GM18511 (cell line): ENCODE measurements around the gene CPPED1.

ENCODE experiments used
- ATAC-seq: cut with Tn5 transposase; IDR thresholded peaks from one replicate; pipeline ENCODE4 v1.9.1; 2021; ENCODE audit warnings: mild to moderate bottlenecking, moderate library complexity; ENCODE audit not compliant: unreplicated experiment

Gene CPPED1

DNA sequence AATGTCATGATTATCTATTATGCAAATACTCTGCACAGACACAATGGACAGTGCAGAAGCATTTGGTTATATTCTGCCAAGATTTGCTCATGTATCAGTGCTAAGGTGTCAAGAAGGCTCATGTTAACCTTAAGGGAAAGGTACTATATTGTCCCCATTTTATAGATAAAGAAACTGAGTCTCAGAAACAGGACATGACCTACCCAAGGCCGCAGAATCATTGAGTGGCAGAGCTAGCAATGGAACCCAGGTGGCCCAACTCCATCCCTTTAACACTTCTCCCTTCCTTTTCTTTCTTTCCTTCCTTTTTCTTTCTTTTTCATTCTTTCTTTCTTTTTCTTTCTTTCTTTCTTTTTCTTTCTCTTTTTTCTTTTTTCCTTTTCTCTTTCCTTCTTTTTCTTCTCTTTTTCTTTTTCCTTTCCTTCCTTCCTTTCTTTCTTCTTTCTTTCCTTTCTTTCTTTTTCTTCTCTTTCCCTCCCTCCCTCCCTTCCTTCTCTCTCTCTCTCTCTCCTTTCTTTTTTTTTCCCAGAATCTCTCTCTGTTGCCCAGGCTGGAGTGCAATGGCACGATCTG, 149.8 kb downstream of the CPPED1 start:
- ATAC-seq = no peak

DNA sequence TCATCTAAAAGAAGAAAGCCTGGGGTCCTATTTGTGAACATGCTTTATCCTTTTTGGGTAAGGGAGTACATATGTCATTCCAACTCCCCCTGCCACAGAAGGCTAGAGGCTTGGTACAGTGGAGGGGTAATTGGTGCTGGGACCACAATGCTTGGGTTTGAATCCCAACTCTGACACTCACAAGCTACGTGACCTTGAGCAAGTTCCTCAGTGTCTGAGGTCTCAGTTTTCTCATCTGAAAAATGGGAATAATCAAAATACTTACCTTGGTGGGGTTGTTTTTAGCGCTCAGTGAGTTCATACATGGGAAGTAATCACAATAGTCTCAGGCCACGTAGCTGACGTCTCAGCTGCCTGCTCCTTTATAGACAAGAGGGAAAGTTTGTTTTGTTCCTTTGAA, 150.8 kb downstream of the CPPED1 start:
- ATAC-seq = no peak

DNA sequence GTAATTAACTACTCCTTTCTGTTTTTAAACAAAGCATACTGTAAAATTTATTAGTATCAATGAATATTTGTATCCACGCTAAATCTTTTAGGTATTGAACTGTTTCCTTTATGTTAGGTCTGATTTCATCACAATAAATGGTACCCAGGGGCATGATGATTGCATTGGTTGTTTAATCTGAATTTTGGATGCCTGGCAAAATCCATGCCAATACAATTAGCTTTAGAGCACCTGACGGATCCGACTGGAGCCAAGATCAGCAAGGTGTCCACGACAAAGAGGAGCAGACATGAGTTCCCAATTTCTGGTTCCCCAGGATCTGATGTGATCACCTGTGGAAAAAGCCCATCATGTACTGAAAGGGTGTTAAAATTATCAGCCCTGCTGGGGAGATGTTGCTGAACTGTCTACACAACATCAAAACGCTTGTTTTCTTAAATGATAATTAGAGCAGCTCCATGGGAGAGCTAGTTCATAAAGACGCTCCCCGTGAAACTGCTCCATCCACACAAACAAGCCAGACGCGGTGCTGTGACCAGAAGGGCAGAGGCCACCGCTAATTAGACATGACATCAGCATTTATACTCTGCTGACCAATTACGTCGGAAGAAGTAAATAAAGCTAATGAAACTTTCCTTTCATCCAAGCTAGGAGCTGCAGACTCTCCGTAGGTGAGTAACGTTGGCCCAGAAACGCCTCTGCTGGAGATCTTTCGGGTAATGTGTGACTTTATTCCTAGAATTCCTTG, 151.7 kb downstream of the CPPED1 start:
- ATAC-seq = no peak

DNA sequence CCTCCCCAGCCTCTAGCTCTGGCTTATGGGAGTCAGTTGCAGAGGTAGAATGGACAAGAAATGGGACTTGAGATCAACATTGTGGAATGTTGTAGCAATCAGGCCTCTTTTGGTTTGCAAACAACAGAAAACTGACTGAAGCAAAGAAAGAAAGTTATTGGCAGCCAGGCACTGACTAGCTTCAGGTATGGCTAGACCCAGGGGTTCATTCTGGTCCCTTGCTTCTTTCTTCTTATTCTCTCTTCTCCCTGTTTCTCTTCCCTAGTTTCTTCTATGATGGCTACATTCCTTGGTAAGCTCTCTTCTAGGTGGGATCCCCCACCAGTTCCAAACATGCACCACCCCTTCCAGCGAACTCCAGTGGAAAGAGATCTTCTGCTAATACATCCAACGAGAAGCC, 154.3 kb downstream of the CPPED1 start:
- ATAC-seq = no peak

DNA sequence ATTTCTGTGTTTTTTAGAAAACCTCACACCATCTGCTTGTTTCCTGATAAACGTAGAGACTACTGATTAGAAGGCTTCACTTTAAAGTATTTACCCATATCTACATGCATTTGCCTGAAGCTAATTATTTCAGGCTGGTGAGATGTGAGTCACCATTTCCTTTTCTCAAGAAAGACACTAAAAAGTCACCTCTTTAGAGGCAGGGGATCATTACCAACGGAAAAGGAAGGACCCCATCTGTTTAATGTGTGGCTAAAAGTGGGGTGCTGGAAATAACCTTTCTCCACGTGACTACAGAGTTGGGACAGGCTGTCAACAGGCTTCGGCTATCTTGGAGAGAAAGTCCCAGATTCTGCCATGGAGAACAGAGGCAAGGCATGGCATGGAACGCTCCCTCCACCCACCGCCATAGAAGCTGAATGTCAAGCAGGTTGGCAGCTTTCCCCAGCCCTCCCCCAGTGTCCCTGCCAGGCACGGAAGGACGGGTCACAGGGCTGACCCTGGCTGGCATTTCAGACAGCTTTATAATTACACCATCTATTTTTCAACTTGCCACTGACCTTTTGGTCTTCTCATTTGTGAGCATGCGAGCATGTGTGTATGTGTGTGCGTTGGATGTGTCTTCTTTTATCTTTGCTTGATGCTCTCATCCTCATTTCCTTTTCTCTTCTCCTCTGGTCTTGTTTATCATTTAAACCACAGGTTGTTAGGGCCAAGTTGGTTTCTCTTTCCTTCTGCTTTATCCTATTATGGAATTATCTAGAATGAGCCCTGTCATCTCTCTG, 157.0 kb downstream of the CPPED1 start:
- peak; percentile 74 for ATAC-seq

DNA sequence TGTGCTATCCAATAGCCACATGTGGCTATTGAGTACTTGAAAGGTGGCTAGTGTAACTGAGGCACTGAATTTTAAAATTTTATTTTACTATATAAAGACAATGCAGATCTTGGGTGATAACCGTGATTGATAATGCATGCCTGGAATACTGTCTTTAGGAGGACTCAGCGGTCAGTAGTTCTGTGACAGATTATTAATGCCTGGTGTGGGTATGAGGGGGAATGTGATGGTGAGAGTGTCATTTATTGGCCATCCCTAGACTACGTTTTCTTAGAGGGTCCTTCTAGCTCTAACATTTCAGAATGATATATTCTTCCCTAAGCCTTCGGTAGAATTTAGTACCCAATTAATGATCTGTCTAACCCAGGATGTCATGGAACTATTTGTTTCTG, 157.6 kb downstream of the CPPED1 start:
- ATAC-seq = peak; percentile 10

DNA sequence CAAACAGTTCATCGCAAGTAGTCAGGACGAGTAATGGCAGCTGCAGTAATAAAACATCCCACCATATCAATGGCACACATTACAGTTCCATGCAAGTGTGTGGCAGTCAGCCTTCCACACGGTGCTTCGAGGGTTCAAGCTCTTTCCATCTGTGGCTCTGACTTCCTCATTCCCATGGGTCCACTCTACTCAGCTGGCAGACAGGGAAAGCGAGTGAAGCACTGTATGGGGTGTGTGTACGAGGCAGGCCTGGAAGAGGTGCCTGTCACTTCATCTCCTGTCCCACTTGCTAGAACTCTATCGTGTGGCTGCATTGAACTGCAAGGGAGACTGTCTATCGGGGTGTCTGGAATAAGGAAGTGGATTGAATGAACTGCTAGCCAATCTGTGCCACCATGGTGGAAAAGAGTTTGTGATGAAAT, 160.6 kb downstream of the CPPED1 start:
- ATAC-seq = no peak

DNA sequence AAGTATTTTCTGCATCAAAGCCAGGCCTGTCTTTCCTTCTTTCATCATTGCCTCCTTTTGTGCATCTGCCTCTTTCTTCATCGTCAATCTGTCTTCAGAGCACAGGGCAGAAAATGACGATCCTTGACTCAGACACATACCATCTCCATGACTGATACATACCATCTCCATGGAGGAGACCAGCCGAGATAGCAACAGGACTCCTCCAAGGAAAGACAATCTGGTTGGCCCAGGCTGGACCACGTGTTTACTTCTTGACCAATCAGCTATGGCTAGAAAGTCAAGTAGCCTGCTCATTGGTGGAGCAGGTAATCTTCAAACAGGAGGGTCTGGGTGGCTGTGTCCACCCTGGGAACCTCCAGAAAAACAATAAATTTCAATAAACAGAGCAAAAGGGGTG, 164.6 kb downstream of the CPPED1 start:
- ATAC-seq = no peak

DNA sequence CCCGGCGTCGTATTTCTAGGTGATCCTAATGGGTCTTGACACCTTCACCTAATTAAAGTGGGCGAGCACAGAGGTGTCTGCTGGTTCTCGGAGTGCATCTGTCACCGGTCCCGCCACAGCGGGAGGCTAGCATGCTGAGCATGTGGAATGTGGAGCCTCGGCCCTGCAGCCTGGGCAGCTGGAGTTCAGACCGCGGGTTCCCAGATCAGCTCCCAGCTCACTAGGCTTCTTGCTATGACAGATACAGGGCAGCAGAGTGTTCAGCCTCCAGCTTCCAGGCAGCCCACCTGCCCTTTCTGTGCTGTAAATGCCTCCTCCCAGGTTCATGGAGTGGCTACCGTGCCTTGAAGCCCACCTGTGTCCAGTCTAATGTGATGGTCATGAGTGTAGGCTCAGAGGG, 166.7 kb downstream of the CPPED1 start:
- ATAC-seq = no peak

DNA sequence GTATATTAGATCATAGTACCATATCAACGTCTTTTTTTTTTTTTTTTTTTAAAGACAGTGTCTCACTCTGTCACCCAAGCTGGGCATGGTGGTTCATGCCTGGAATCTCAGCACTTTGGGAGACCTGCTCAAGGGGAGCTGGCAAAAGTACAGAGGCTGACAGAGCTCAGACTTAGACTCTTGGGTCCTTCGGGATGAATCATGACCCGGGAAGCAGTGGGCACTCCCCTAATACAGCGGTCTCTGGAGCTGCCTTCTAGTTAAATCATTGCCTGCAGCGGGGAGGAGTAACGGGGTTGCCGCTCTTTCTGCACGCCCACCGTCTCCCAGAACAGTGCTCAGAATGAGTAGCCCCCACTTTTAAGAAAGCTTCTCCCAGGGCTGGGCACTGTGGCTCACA, 174.4 kb downstream of the CPPED1 start:
- no peak for ATAC-seq

DNA sequence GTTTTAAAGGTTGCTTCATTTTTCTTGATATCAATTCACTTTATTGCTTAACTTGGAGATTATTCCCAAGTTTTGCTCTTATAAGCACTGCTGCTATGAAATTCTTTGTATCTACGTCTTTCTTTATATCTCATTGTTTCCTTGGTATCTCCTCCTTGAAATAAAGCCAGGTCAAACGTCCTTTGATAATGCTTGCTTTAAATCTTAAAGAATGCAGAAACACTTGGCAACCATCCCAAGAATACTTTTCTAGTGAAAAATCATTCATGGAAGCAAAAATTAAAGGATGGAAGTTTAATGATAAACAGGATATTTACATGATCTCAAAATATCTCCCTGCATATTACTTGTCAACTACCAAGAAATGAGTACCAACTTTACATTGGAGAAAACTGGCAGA, 175.2 kb downstream of the CPPED1 start:
- ATAC-seq = no peak

DNA sequence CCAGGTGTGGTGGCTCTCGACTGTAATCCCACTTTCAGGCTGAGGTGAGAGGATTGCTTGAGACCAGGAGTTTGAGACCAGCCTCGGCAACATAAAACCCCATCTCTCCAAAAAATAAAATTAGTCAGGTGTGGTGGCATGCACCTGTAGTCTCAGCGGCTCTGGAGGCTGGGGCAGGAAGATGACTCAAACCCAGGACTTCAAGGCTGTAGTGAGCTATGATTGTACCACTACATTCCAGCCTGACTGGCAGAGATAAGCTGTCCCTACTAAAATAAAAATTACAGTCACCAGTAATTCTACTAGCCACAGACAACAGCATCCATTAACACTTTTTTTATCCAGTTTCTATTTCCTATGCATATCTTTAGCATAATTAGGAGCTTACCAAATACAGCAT, 176.3 kb downstream of the CPPED1 start:
- ATAC-seq = no peak

DNA sequence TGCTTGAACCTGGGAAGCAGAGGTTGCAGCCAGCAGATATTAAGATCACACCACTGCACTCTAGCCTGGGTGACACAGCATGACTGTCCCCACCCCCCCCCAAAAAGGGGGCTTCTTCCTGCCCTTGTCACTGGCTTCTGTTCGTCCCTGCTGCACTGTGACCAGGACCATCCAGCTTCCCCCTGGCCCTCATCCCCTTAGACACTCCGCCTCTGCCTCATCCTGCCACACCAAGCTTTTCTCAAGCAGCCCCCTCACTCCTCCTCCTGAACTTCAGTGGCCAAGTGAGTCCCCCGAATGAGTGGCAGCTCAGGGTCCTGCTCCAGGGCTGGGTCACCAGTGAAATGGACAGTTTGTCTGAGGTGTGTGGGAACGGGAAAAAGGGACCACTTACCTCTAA, 177.3 kb downstream of the CPPED1 start:
- no peak for ATAC-seq

DNA sequence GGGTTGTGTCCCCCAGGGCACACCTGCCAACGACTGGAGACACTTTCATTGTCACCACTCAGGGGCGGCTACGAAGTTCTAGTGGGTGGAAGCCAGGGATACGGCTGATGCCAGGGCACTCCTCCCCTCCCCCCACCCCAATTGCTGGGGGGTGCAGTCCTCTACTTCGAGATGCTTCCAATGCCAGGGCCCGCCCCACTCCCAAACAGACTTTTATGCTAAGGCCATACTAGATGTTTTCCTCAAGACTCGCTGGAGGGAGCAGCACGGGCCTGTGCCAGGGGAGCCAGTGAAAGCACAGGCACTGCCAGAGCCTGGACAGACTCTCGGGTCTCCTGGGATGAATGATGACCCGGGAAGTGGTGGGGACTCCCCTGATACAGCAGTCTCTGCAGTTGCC, 178.0 kb downstream of the CPPED1 start:
- no peak for ATAC-seq

DNA sequence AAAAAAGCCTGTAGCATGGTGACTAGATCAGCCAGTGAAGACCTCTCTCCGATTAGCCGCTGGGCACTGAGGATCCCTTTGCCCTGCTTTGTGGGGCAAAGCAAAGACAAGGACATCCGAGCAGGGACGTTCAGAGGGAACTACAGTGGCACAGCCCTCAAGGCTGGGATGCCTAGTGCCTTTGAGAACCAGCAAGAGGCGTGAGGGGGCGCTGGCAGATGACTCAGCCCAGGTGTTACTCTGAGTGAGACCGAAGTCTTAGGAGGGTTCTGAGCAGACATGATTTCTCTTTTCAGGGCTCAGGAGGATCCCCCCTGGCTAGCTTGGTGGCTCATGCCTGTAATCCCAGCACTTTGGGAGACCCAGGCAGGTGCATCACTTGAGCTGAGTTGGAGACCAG, 178.6 kb downstream of the CPPED1 start:
- ATAC-seq = no peak

DNA sequence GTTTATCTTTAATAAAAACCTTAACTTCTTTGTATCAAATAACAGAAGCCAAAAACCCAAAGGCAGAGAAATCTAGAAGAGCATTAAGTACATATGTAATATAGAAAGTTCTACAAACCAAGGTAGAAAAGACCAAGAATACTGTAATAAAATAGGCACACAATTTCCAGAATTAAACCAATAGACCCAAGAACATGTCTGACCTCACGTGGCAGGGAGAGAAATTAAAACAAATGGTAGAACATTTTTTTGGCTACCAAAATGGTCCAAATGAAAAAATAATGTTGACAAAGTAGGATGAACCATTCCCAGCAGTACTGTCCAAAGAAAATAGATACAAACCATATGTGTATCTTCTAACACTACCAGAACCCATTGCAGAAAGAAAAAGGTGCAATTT, 183.5 kb downstream of the CPPED1 start:
- no peak for ATAC-seq

DNA sequence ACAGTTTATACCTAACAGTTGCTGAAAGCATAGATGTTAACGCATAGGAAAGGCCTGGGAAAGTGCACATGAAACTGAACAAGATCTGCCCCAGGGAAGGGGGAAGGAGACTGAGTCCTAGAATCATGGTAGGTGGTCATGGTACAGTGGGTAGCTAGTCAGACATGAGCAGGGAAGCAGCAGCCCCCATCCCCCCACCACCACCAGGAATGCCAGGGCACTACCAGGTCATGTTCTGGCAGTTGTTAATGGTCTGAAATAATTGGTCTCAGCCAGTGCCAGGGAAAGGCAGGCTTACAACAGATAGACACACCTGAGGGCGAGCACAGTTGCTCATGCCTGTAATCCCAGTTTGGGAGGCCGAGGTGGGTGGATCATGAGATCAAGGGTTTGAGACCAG, 185.2 kb downstream of the CPPED1 start:
- ATAC-seq = no peak

DNA sequence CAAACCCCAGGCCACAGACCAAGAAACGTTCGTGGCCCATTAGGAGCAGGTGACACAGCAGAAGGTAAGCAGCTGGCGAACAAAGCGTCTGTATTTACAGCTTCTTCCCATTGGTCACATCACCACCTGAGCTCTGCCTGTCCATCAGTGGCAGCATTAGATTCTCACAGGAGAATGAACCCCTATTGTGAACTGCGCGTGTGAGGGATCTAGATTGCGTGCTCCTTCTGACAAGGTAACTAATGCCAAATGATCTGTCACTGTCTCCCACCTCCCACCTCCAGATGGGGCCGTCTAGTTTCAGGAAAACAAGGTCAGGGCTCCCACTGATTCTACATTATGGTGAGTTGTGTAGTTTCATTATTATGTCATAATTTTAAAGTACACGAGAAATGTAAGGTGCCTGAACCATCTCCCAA, 186.3 kb downstream of the CPPED1 start:
- ATAC-seq = no peak

DNA sequence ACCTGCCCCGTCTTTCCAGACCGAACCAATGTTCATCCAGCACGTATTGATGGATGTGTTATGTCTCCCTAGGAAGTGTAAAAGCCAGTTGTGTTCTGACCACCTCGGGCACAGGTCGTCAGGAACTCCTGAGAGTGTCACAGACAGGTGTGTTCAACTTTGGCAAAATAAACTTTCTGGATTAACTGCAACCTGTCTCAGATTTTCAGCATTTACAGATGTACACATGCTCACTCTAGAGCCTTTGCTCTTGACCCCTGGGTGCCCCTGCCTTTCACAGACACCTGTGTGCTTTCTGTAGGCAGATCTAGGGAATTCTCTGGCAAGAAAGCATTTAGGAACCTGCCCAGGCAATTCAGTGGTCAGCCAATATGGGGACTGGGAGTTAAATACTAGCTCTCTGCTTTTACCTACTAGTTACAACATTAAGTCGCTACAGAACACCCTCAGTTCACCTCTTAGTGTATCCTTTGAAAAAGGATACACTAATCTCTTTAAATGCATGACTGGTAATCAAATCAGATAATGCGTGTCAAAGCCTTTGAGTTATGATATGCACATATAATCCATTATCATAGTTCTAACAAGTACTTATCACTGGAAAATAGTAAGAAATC, 188.9 kb downstream of the CPPED1 start:
- no peak for ATAC-seq

DNA sequence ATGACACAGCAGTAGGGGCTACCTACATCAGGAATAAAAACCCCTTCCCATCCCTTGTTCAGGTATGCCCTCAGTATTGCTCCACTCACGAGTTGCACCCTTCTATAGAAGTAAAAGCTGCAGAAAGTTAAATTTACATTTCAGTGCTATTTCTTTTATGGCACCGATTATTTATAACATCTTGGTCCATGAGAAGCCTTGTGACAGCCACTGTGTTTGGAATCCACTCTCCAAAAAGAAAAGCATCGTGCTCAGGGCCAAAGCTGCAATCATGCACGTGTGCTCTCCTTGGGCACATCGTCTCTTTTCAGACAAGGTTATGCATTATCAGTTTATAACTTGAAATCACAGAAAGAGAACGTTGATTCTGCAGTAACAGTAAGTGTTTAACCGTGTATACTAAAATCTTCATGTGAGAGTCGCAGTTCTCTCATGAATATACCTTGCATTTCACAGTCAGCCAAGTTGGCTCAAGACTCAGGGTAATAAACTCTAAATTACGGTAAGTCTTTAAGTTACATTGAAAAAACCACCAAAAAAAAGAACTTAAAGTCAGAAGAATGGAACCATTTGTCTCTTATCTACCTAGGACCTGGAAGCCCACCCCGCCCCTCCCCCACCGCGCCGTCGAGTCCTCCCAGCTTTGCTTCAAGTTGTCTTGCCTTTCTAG, 189.6 kb downstream of the CPPED1 start:
- ATAC-seq = no peak
